Stimulated activated CD4-positive, alpha-beta T cell treated with anti-CD3 and anti-CD28 coated beads, Interleukin-15, amount 100 ng/mL, for 48 hours (primary cell): Measurements from ENCODE around the gene VAV1.
"Not testable (repeated sequence)": the region's sequence is repeated elsewhere in the genome, so short reads cannot be mapped to it uniquely, and the experiment has no call there.

Experiments used
- DNase-seq, 2 donors: peaks; one replicate each; pipeline ENCODE4 v3.0.0-alpha.2; 2020; ENCODE audit warnings: low read depth in 2 of 2

Gene VAV1

DNA sequence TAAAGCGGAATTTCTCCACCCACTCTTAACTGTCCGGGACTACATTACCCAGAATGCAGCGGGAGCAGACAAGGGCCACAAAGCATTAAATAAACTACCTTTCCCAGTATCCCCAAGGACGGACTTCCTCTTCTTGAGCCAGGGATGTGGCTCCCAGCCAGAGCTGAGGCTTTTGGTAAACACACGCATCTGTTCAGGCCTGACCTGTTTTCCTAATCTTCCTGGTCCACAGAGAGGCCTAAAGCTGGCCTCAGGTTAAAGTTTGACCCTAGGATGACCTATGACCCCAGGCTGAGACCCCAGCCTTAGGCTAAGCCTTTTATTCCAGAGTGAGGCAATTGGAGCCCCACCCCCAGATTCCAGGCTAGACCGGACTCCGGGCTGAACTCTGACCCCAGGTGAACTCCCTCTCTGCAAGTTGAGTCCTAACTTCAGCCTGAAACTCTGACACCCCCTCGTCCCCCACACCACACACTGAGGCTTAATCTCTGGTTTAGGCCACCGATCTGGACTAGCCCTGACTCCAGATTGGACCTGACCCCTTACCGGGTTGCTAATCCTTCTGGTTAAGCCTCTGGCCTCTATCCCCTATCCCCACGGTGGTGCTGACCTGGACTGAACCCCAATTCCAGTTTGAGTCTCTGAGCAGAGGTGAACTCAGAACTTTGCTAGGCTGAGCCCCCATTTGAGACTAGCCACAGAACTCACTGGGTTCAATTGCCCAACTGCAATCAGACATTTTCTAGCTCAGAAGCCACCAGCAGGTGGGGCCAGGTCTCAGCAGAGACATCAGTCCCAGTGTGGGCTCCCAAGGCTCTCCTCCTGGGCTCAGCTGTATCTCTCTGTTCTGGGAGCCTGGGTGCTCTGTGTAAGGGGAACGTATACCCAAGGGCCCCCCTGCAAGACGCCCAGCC, 34.4 kb upstream of the VAV1 start:
- peak; percentile 67 to 77 for DNase-seq

DNA sequence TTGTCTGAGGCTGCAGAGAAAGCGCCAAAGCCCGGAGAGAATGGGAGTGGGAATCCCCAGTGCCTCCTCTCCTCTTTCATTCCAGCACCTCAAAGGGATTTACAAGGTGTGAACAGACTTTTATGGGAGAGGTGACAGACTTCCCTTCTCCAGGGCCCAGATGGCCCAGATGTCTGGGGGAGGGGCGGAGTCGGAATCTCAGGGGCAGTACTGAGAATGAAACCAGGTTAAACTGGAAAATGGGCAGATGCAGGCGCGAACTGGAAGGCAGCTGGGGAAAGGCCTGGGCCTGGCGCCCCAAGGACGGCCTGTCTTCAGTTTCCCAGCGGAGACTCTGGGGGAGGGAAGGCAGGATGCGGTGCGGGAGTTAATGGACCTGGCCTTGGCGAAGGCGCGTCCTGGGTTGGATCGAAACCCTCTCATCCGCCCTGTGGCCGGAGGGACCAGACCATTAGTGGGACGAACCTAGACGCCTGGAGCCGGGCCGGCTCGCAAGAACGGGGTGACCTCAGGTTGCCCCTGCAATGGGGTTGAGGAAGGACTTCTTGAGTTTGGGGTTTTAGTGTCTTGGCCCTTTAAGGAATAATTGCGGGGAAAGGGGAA, 33.6 kb upstream of the VAV1 start:
- DNase-seq = no peak

DNA sequence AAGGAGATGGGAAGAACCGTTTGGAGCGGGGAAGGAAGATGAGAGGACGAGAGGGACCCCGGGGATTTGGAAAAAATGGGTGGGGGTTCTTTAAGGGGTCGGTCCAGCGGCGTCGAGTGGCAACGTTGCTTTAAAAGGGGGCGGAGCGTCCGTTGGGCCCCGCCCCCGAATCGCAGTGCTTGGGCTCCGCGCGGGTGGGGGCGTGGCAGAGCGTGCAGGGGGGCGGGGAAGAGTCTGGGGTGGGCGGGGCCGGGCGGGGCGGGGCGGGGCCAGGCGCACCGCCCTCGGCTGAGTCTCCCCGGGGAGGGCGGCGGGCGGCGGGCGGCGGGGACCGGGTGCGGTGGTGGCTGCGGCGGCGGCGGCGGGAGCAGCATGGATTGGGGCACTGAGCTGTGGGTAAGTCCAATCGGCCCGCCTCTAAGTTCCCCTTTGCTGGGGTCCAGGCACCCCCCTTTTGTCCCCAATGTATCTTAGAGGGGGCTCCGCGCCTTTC, 33.1 kb upstream of the VAV1 start, which contains the start of gene TRIP10:
Gene TRIP10, plus strand, starts transcription at position 291 of the 493 bp plus-strand sequence. Its CDS starts 82 bp downstream, at position 373.
- peak; percentile 52 to 74 for DNase-seq

- no peak for DNase-seq
Measured at GRCh38 chr19:6739883-6740588, 32.5 kb upstream of the VAV1 start.

DNA sequence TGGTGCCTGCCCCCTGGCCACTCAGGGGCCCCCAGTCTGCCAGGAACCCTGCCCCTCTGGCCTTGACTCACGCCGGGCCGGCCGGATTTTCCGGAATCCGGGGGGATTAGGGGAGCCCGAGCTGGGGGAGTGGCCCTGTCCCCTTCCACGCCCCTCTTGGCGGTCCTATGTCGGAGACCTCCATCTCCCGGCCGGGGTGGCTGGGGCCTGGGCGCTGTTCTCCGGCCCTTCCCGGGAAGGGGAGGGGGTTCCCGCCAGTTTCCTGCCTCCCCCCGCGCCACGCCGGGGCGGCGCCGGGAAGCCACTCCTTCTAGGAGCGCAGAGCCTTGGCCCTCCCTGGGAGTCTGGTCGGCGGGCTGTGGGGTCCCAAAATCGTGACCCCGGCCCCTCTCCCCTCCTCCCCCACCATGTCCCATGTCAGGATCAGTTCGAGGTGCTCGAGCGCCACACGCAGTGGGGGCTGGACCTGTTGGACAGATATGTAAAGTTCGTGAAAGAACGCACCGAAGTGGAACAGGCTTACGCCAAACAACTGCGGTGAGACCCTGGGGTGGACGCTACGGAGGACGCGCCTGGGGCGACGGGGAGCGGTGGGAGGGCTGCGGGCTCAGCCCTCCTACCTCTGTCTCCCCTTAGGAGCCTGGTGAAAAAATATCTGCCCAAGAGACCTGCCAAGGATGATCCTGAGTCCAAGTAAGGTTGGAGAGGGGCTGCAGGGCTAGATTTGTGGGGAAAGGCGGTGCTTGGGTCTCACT, 31.7 kb upstream of the VAV1 start:
- DNase-seq = no peak

DNA sequence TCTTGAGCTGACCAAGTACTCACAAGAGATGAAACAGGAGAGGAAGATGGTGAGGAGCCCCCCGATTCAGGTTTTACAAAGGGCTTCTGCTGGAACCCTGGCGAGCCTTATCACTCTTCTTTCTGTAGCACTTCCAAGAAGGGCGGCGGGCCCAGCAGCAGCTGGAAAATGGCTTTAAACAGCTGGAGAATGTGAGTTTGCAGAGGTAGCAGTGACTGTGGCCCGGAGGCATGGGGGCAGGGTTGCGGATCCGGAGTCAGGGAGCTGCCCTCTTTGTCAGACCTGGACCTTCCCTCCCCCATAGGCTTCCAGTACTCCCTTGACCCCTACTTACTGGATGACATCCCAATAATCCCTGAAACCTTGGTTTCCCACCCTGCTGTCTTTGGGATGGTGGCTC, 29.4 kb upstream of the VAV1 start:
- DNase-seq = no peak

DNA sequence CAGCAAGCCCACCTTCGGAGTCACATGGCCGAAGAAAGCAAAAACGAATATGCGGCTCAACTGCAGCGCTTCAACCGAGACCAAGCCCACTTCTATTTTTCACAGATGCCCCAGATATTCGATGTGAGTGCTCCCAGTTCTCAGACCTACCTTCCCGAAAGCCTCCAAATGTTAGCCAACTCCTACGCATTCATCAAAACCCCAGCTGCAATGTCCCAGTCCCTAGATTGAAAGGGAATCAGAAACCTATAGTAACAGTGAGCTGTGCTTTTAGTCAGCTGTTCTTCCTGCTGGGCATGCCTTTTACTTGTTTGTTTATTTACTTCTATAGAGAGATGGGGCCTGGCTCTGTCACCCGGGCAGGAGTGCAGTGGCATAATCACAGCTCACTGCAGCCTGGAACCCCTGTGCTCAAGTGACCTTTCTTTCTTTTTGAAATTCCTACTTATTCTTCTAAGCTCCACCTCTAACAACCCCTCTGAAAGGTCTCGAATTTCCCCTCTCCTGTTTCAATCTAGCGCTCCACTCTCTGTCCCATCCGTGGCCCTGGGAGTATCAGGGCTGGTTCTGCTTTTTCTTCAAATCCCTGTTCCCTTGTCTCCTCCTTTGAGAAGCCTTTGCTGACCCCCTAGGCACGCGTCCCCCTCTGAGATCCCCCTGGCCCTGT, 28.7 kb upstream of the VAV1 start:
- no peak for DNase-seq

- no peak for DNase-seq
Measured at GRCh38 chr19:6744381-6745301, 27.9 kb upstream of the VAV1 start.

- DNase-seq = no peak
Measured at GRCh38 chr19:6745965-6746364, 26.5 kb upstream of the VAV1 start.

- DNase-seq = not testable (repeated sequence)
Measured at GRCh38 chr19:6748543-6748942, 24.0 kb upstream of the VAV1 start.

- DNase-seq = no peak
Measured at GRCh38 chr19:6750062-6750461, 22.4 kb upstream of the VAV1 start.

DNA sequence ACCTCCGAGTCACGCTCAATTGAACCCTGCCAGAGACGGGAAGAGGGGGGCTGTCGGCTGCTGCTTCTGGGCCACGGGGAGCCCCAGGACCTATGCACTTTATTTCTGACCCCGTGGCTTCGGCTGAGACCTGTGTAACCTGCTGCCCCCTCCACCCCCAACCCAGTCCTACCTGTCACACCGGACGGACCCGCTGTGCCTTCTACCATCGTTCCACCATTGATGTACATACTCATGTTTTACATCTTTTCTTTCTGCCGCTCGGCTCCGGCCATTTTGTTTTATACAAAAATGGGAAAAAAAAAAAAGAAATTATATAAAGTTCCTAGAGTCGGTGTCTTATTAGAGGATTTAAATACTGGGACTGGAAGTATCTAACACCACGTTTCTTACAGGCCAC, 21.3 kb upstream of the VAV1 start:
- no peak for DNase-seq

- no peak for DNase-seq
Measured at GRCh38 chr19:6752256-6753177, 20.0 kb upstream of the VAV1 start.

GRCh38 chr19:6753178-6754031, 19.1 kb upstream of the VAV1 start:
- DNase-seq = peak; percentile 84 to 88

- no peak for DNase-seq
Measured at GRCh38 chr19:6754136-6754535, 18.4 kb upstream of the VAV1 start.

DNA sequence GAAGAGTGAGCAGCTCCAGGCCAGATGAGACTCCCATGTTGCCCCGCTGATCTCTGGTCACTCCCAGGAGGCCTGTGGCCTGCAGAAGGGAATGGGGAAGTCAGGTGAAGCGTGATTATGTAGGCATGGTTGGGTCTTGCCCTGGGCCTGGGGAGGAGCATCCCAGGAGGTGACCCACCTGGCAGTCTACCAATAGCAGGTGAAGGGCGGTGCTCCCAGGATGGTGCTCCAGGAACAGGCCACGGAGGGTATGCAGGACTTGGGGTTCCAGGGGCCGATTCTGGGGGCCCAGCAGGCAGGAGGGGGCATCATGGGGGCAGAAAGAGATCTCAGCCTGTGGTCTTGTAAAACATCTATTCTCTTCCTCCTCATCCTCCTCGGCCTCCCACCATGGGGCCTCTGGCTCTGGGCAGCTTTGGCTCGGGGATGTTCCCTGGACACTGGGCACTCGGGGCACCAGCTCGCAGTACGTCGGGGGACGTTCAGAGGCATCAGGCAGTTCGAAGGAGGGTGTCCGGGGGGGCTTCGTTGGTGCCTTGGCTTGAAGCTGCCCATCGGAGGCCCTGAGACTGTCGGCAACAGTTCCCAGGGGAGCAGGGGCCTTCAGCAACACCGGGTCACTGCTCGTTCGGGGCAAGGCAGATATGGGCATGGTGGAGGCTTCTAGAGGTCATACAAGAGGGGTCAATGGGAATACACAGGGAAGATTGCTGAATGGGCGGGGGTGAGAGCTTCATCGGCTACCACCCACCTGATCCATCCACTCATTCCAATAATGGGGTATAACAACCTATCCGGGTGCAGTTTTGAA, 17.6 kb upstream of the VAV1 start:
- DNase-seq = no peak

DNA sequence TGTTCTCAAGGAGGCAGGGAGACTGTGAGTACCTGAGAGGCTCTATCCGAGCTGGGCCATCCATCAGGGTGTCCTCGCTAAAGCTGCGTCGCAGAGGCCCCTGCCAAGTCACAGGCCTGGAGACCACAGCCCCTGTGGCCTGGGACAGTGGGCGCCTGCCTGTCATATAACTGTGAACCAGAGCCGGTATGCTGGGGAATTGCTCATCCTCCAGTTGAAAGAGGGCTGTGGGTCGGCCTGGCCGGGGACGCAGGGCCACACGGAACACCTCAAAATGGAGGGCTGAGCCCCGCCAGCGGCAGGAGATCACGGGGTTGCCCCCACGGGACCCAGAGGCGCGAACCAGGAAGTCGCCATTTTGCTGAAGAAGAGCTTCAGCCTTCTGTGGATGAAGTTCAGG, 11.9 kb upstream of the VAV1 start:
- no peak for DNase-seq
